Aorta (tissue), 5 donors: ENCODE data around the gene KLF9. TPM values are rescaled to one million over a fixed set of nuclear protein-coding genes. Genes with fewer than 3 reads are reported as not detected.

Experiments
- ATAC-seq: fragments of 200-7000 bp; cut with Tn5 transposase; one replicate; pipeline ENCODE4 v1.9.1; 2022; ENCODE audit warnings: moderate library complexity; ENCODE audit not compliant: low FRiP score
- DNase-seq, 2 donors: peaks; one replicate each; pipeline ENCODE4 v3.0.0-alpha.2; 2020
- H3K27ac ChIP-seq, 2 donors: one replicate each; pipeline ENCODE4 v1.5.1; 2013; ENCODE audit warnings: low read length in 2 of 2, mild to moderate bottlenecking in 2 of 2, moderate library complexity in 2 of 2, control low read depth in 1 of 2, inconsistent platforms in 1 of 2, low read depth in 1 of 2
- H3K27me3 ChIP-seq, 2 donors: one replicate each; pipeline ENCODE4 v1.6.1; 2013; ENCODE audit warnings: control low read depth in 1 of 2, low read length in 1 of 2, mild to moderate bottlenecking in 1 of 2, moderate library complexity in 1 of 2; ENCODE audit not compliant: insufficient read depth in 2 of 2, control insufficient read depth in 1 of 2
- H3K36me3 ChIP-seq, 2 donors: one replicate each; pipeline ENCODE4 v1.6.1; 2013; ENCODE audit warnings: control low read depth in 1 of 2, low read length in 1 of 2, mild to moderate bottlenecking in 1 of 2; ENCODE audit not compliant: insufficient read depth in 2 of 2, control insufficient read depth in 1 of 2
- H3K4me1 ChIP-seq, 2 donors: one replicate each; pipeline ENCODE4 v1.6.1; 2013; ENCODE audit warnings: low read length in 2 of 2, control low read depth in 1 of 2, mild to moderate bottlenecking in 1 of 2, moderate library complexity in 1 of 2; ENCODE audit not compliant: insufficient read depth in 2 of 2, control insufficient read depth in 1 of 2
- H3K4me3 ChIP-seq, 2 donors: one replicate each; pipeline ENCODE4 v1.5.1; 2013; ENCODE audit warnings: low read length in 2 of 2, control low read depth in 1 of 2, mild to moderate bottlenecking in 1 of 2
- H3K9me3 ChIP-seq: one replicate; pipeline ENCODE4 v1.6.1; 2013; ENCODE audit warnings: mild to moderate bottlenecking, low read length; ENCODE audit not compliant: control insufficient read depth
- WGBS, 2 donors: extraction: QIAGEN DNeasy Blood & Tissue Kit; methylation state at CpG; one replicate each; pipeline ENCODE4 v1.1.7; 2013; 5-methylcytosine and 5-hydroxymethylcytosine counted together
- intact Hi-C, 2 donors: fragments of 100-400 bp; cut with DNase I; formaldehyde crosslinking; loops; one replicate each; pipeline versions ENCODE4 v1.14.2 to v1.15.0; 2022
- polyA plus RNA-seq, 2 donors: library from polyadenylated mRNA; stranded (reverse); fragments of 200-250 nt; gene quantifications; one replicate each; pipeline ENCODE4 v1.2.3, GENCODE V29; 2013
- total RNA-seq, 2 donors: library from RNA; stranded (reverse); fragmentation: NEBNext Ultra II Directional; extraction: Animal tissue kit (Norgen Biotek cat#: 25700); gene quantifications; one replicate each; pipeline ENCODE4 v1.2.1, GENCODE V29; 2021
- donor health status: healthy with polysubstance abuse.
- donor health status: Bipolar disorder and iron deficiency.
- donor health status: DM: no; HTN: no; CAD: no.
- donor health status: DM: no; HTN: no; CAD: no.
- donor health status: DM: yes; HTN: yes; CAD: no.

KLF9 gene
- total and polyA plus RNA-seq, 4 donors, result 31.4 to 122 (median 45.9) TPM

GRCh38 chr9:70418822-70419555 lies 4.5 kb upstream of the KLF9 start:
- intact Hi-C loops, result loop anchor here (1.0 to 10.0 kb wide), 4 partner anchors 164 to 182 kb away; partner anchors contain the start of gene SMC5 (in 1 of the 2)
- 0 to 1% methylated on average over 64 to 65 of the region's 65 CpGs for WGBS, 2 donors
- DNase-seq (peak; percentile 98 to 99), ATAC-seq (peak; percentile 85)
- Histone ChIP-seq H3K4me1 (no peaks in the 10 kb centered on the region), H3K9me3 (no peaks in the 10 kb centered on the region), H3K36me3 (no peaks in the 10 kb centered on the region), H3K4me3 (peak overlapping the region; percentile 30 to 39), H3K27ac (peak overlapping the region; percentile 88 to 95), H3K27me3 (no peaks in the 10 kb centered on the region)

- Histone ChIP-seq H3K36me3 (no peaks in the 10 kb centered on the region), H3K4me3 (no peak overlapping the region), H3K9me3 (no peaks in the 10 kb centered on the region), H3K4me1 (no peaks in the 10 kb centered on the region), H3K27ac (peak overlapping the region in 1 of 2 donors; percentile 28), H3K27me3 (no peaks in the 10 kb centered on the region)
- intact Hi-C loops, result loop anchor here in 1 of 2 donors (10.0 kb wide), 1 partner anchor 161 kb away; the partner anchor contains the start of gene SMC5
- no peak for DNase-seq
- WGBS, 2 donors, result 69 to 72% methylated on average over 5 of the region's 5 CpGs
- ATAC-seq, result no peak
Observed at GRCh38 chr9:70415476-70415875, 1.0 kb upstream of the KLF9 start.

GRCh38 chr9:70415041-70415440 lies 584 bp upstream of the KLF9 start:
- ATAC-seq, result no peak
- WGBS, 2 donors, result 20 to 47% methylated on average over 2 of the region's 2 CpGs

GRCh38 chr9:70413464-70413798 lies 1.0 kb downstream of the KLF9 start:
- peak overlapping the region; percentile 98 to 100 for H3K27ac ChIP-seq
- WGBS, 2 donors, result 0 to 1% methylated on average over 45 to 53 of the region's 53 CpGs
- H3K4me1 ChIP-seq, result no peaks in the 10 kb centered on the region
- no peaks in the 10 kb centered on the region for H3K36me3 ChIP-seq
- H3K4me3 ChIP-seq, result peak overlapping the region; percentile 83 to 88
- intact Hi-C loops, result loop anchor here (5.0 to 10.0 kb wide), 3 partner anchors 89 to 174 kb away; partner anchors contain the start of gene SMC5 (in 1 of the 2)
- H3K27me3 ChIP-seq, result no peaks in the 10 kb centered on the region
- no peaks in the 10 kb centered on the region for H3K9me3 ChIP-seq
- DNase-seq, result peak in 1 of 2 donors; percentile 91
- ATAC-seq, result peak; percentile 8

More at GRCh38 chr9:70415041-70415440, 584 bp upstream of the KLF9 start:
- H3K9me3 ChIP-seq, result no peaks in the 10 kb centered on the region
- intact Hi-C loops, result loop anchor here in 1 of 2 donors (10.0 kb wide), 1 partner anchor 160 kb away; the partner anchor contains the start of gene SMC5
- no peaks in the 10 kb centered on the region for H3K4me1 ChIP-seq
- no peaks in the 10 kb centered on the region for H3K27me3 ChIP-seq
- H3K36me3 ChIP-seq, result no peaks in the 10 kb centered on the region
- DNase-seq, result no peak
- H3K4me3 ChIP-seq, result peak overlapping the region in 1 of 2 donors; percentile 1
- H3K27ac ChIP-seq, result peak overlapping the region in 1 of 2 donors; percentile 7

GRCh38 chr9:70412832-70413463 lies 1.5 kb downstream of the KLF9 start:
- peak overlapping the region; percentile 98 to 100 for H3K27ac ChIP-seq
- intact Hi-C loops, result loop anchor here (5.0 to 10.0 kb wide), 3 partner anchors 89 to 174 kb away; partner anchors contain the start of gene SMC5 (in 1 of the 2)
- no peaks in the 10 kb centered on the region for H3K4me1 ChIP-seq
- H3K36me3 ChIP-seq, result no peaks in the 10 kb centered on the region
- peak; percentile 80 for ATAC-seq
- 0% methylated on average over 56 of the region's 56 CpGs for WGBS, 2 donors
- H3K4me3 ChIP-seq, result peak overlapping the region; percentile 83 to 88
- H3K9me3 ChIP-seq, result no peaks in the 10 kb centered on the region
- H3K27me3 ChIP-seq, result no peaks in the 10 kb centered on the region
- peak; percentile 95 for DNase-seq

GRCh38 chr9:70411930-70412831 lies 2.3 kb downstream of the KLF9 start:
- H3K27me3 ChIP-seq, result no peaks in the 10 kb centered on the region
- ATAC-seq (peak; percentile 76), DNase-seq (peak; percentile 85 to 88)
- peaks cover 0 to 5% of the 10 kb centered on the region in 2 donors for H3K4me1 ChIP-seq
- peak overlapping the region; percentile 83 to 88 for H3K4me3 ChIP-seq
- intact Hi-C loops, result loop anchor here (5.0 to 10.0 kb wide), 3 partner anchors 90 to 175 kb away; partner anchors contain the start of gene SMC5 (in 1 of the 2)
- H3K36me3 ChIP-seq, result peaks cover 0 to 5% of the 10 kb centered on the region in 2 donors
- peak overlapping the region; percentile 98 to 100 for H3K27ac ChIP-seq
- H3K9me3 ChIP-seq, result no peaks in the 10 kb centered on the region
- WGBS, 2 donors, result 1% methylated on average over 41 of the region's 41 CpGs

GRCh38 chr9:70411121-70411929 lies 3.1 kb downstream of the KLF9 start:
- ATAC-seq, result peak; percentile 17
- WGBS, 2 donors, result 2 to 3% methylated on average over 15 of the region's 15 CpGs

More at GRCh38 chr9:70411121-70411929, 3.1 kb downstream of the KLF9 start:
- H3K27ac ChIP-seq, result peak overlapping the region; percentile 98 to 100
- H3K27me3 ChIP-seq, result no peaks in the 10 kb centered on the region
- peaks cover 0 to 5% of the 10 kb centered on the region in 2 donors for H3K4me1 ChIP-seq
- H3K9me3 ChIP-seq, result no peaks in the 10 kb centered on the region
- DNase-seq, result peak; percentile 73 to 85
- peak overlapping the region; percentile 83 to 88 for H3K4me3 ChIP-seq
- intact Hi-C loops, result loop anchor here (5.0 to 10.0 kb wide), 3 partner anchors 91 to 176 kb away; partner anchors contain the start of gene SMC5 (in 1 of the 2)
- H3K36me3 ChIP-seq, result peaks cover 0 to 5% of the 10 kb centered on the region in 2 donors
